Measurements from ENCODE around the gene CEBPE.

CEBPE gene

GRCh38 chr14:23113431-23114119 lies 5.5 kb downstream of the CEBPE start:
- Histone ChIP-seq H3K9me2 (ENCODE audit: low read depth, low read length) (no peaks in the 10 kb centered on the region), H2AFZ (ENCODE audit: low read length) (no peak overlapping the region), H3K27me3 (ENCODE audit: insufficient read depth, low read length) (peaks cover 6% of the 10 kb centered on the region; the same call in 1 of the 2 replicates), H3K36me3 (ENCODE audit: insufficient read depth, low read length) (no peaks in the 10 kb centered on the region), H3K4me3 (ENCODE audit: low read depth, low read length, poor library complexity, severe bottlenecking) (no peak overlapping the region), H3K27ac (ENCODE audit: low read depth, low read length, poor library complexity, severe bottlenecking) (no peak overlapping the region), H3K79me2 (ENCODE audit: insufficient read depth, low read length) (no peaks in the 10 kb centered on the region), H3K9me3 (ENCODE audit: low read length) (no peaks in the 10 kb centered on the region), H3K4me1 (ENCODE audit: insufficient read depth, low read length, severe bottlenecking) (no peaks in the 10 kb centered on the region), H3K4me2 (ENCODE audit: low read length) (no peak overlapping the region), H3F3A (ENCODE audit: insufficient read depth, low read length) (no peaks in the 10 kb centered on the region), H4K20me1 (ENCODE audit: insufficient read depth, low read length) (no peaks in the 10 kb centered on the region), H3K9ac (ENCODE audit: low read length) (no peak overlapping the region)
- TF ChIP-seq EZH2 (IDR thresholded peaks at IDR 0.05; ENCODE audit: borderline replicate concordance, low read length), result no peak

GRCh38 chr14:23112359-23113178 lies 6.5 kb downstream of the CEBPE start:
- Histone ChIP-seq H3K79me2 (ENCODE audit: insufficient read depth, low read length) (no peaks in the 10 kb centered on the region), H3K9ac (ENCODE audit: low read length) (no peak overlapping the region), H3F3A (ENCODE audit: insufficient read depth, low read length) (no peaks in the 10 kb centered on the region), H3K27me3 (ENCODE audit: insufficient read depth, low read length) (peaks cover 6% of the 10 kb centered on the region; the same call in 1 of the 2 replicates), H3K36me3 (ENCODE audit: insufficient read depth, low read length) (no peaks in the 10 kb centered on the region; the same call in 1 of the 2 replicates), H3K4me1 (ENCODE audit: insufficient read depth, low read length, severe bottlenecking) (no peaks in the 10 kb centered on the region), H2AFZ (ENCODE audit: low read length) (no peak overlapping the region), H3K9me3 (ENCODE audit: low read length) (no peaks in the 10 kb centered on the region), H3K4me3 (ENCODE audit: low read depth, low read length, poor library complexity, severe bottlenecking) (no peak overlapping the region), H3K9me2 (ENCODE audit: low read depth, low read length) (no peaks in the 10 kb centered on the region), H4K20me1 (ENCODE audit: insufficient read depth, low read length) (no peaks in the 10 kb centered on the region), H3K27ac (ENCODE audit: low read depth, low read length, poor library complexity, severe bottlenecking) (no peak overlapping the region), H3K4me2 (ENCODE audit: low read length) (no peak overlapping the region)
- TF ChIP-seq EZH2 (IDR thresholded peaks at IDR 0.05; ENCODE audit: borderline replicate concordance, low read length), result no peak
- no peak for TF ChIP-seq CTCF (IDR thresholded peaks at IDR 0.05; ENCODE audit: low read length)

GRCh38 chr14:23110579-23111365 lies 8.3 kb downstream of the CEBPE start:
- TF ChIP-seq CTCF (IDR thresholded peaks at IDR 0.05; ENCODE audit: low read length), result no peak
- no peak for TF ChIP-seq EZH2 (IDR thresholded peaks at IDR 0.05; ENCODE audit: borderline replicate concordance, low read length)
- Histone ChIP-seq H2AFZ (ENCODE audit: low read length) (no peak overlapping the region), H3K27me3 (ENCODE audit: insufficient read depth, low read length) (peaks cover 6% of the 10 kb centered on the region; the same call in 1 of the 2 replicates), H3F3A (ENCODE audit: insufficient read depth, low read length) (no peaks in the 10 kb centered on the region), H3K9ac (ENCODE audit: low read length) (no peak overlapping the region), H3K9me3 (ENCODE audit: low read length) (no peaks in the 10 kb centered on the region), H3K9me2 (ENCODE audit: low read depth, low read length) (no peaks in the 10 kb centered on the region), H3K4me3 (ENCODE audit: low read depth, low read length, poor library complexity, severe bottlenecking) (no peak overlapping the region), H4K20me1 (ENCODE audit: insufficient read depth, low read length) (no peaks in the 10 kb centered on the region), H3K4me1 (ENCODE audit: insufficient read depth, low read length, severe bottlenecking) (no peaks in the 10 kb centered on the region), H3K36me3 (ENCODE audit: insufficient read depth, low read length) (no peaks in the 10 kb centered on the region; the same call in 1 of the 2 replicates), H3K4me2 (ENCODE audit: low read length) (no peak overlapping the region), H3K27ac (ENCODE audit: low read depth, low read length, poor library complexity, severe bottlenecking) (no peak overlapping the region), H3K79me2 (ENCODE audit: insufficient read depth, low read length) (no peaks in the 10 kb centered on the region)

Data from OCI-LY1 (cell line).